HL-60 (cell line): ENCODE data around the gene ARID5B.

Experiments used
- DNase-seq, 2 experiments: peaks; one replicate each; pipeline ENCODE4 v3.0.0-alpha.2; 2010 to 2020; ENCODE audit warnings: low read depth in 1 of 2, low spot score in 1 of 2
- H3K27ac ChIP-seq: fragments of 250-450 bp; sonication (Bioruptor Pico); replicated peaks from 2 replicates; pipeline ENCODE4 v1.5.1; 2020; ENCODE audit warnings: mild to moderate bottlenecking, moderate library complexity
- H3K27me3 ChIP-seq: fragments of 250-450 bp; sonication (Bioruptor Pico); 2 replicates; pipeline ENCODE4 v1.5.1; 2021; ENCODE audit warnings: mild to moderate bottlenecking, moderate library complexity; ENCODE audit not compliant: insufficient read depth, poor library complexity, severe bottlenecking
- H3K4me3 ChIP-seq: replicated peaks from 2 replicates; pipeline ENCODE4 v1.5.1; 2011; ENCODE audit warnings: mild to moderate bottlenecking, control low read depth, low read length; ENCODE audit not compliant: insufficient read depth
- CTCF ChIP-seq: IDR thresholded peaks from one replicate; pipeline ENCODE4 v1.5.1; 2011; ENCODE audit warnings: low read length, control low read depth, inconsistent platforms; ENCODE audit not compliant: insufficient read depth
- GABPA ChIP-seq: IDR thresholded peaks from 2 replicates; pipeline ENCODE4 v1.6.1; 2012; ENCODE audit warnings: low read depth
- POLR2AphosphoS5 ChIP-seq: IDR thresholded peaks from 2 replicates; pipeline ENCODE4 v1.6.1; 2012; ENCODE audit warnings: low read depth
- REST ChIP-seq: IDR thresholded peaks from 2 replicates; pipeline ENCODE4 v1.6.1; 2012; ENCODE audit warnings: low read depth; ENCODE audit not compliant: insufficient replicate concordance
- SPI1 ChIP-seq: IDR thresholded peaks from 2 replicates; pipeline ENCODE4 v1.6.1; 2012; ENCODE audit warnings: low read depth, mild to moderate bottlenecking, borderline replicate concordance

Gene ARID5B

GRCh38 chr10:61857746-61858145, 43.8 kb upstream of the ARID5B start:
- H3K27ac ChIP-seq = no peak overlapping the region
- no peak for DNase-seq
- no peaks in the 10 kb centered on the region for H3K27me3 ChIP-seq
- no peak overlapping the region for H3K4me3 ChIP-seq
- TF ChIP-seq REST (no peak), SPI1 (no peak), CTCF (no peak), POLR2AphosphoS5 (no peak), GABPA (no peak)

GRCh38 chr10:61859786-61860185, 41.7 kb upstream of the ARID5B start:
- no peak for DNase-seq
- H3K27ac ChIP-seq = no peak overlapping the region
- TF ChIP-seq REST (no peak), SPI1 (no peak), CTCF (no peak), POLR2AphosphoS5 (no peak), GABPA (no peak)
- no peaks in the 10 kb centered on the region for H3K27me3 ChIP-seq
- H3K4me3 ChIP-seq = no peak overlapping the region

- no peak for TF ChIP-seq CTCF
- no peak for TF ChIP-seq SPI1
- TF ChIP-seq REST = no peak
- no peak for TF ChIP-seq POLR2AphosphoS5
- no peak for TF ChIP-seq GABPA
- DNase-seq = no peak
- no peak overlapping the region for H3K4me3 ChIP-seq
- no peak overlapping the region for H3K27ac ChIP-seq
- H3K27me3 ChIP-seq = no peaks in the 10 kb centered on the region
These were observed 40.3 kb upstream of the ARID5B start for GRCh38 chr10:61860964-61861758.
